HCT116 (cell line): ENCODE measurements around the gene MEIG1.
"Not testable (repeated sequence)": the region's sequence is repeated elsewhere in the genome, so short reads cannot be mapped to it uniquely, and the experiment has no call there.

Source experiments
- EZH2 ChIP-seq: fragments of 200-600 bp; sonication (generic); IDR thresholded peaks from 2 replicates; pipeline ENCODE4 v1.6.1; 2017; ENCODE audit warnings: antibody characterized with exemption, mixed run types
- RAD21 ChIP-seq: IDR thresholded peaks from 2 replicates; pipeline ENCODE4 v1.6.1; 2012; ENCODE audit warnings: low read depth, mild to moderate bottlenecking
- TF ChIP-seq, protein P1 (sequence below), 3 experiments: fragments of 200-600 bp in 1 of 3; sonication (generic) in 1 of 3; IDR thresholded peaks in 2 of 3; conservative IDR thresholded peaks in 1 of 3; 2 replicates each; pipeline ENCODE4 v1.5.1; 2012 to 2017; ENCODE audit warnings: low read depth in 2 of 3, low read length in 2 of 3, antibody characterized with exemption in 1 of 3, borderline replicate concordance in 1 of 3, control low read depth in 1 of 3, mild to moderate bottlenecking in 1 of 3, mixed read lengths in 1 of 3, mixed run types in 1 of 3, moderate library complexity in 1 of 3; ENCODE audit not compliant: insufficient read depth in 1 of 3

GRCh38 chr10:14942950-14943338 is 16.2 kb upstream of the MEIG1 start:
- not testable (repeated sequence) for TF ChIP-seq EZH2, RAD21
- TF ChIP-seq, protein P1, sequence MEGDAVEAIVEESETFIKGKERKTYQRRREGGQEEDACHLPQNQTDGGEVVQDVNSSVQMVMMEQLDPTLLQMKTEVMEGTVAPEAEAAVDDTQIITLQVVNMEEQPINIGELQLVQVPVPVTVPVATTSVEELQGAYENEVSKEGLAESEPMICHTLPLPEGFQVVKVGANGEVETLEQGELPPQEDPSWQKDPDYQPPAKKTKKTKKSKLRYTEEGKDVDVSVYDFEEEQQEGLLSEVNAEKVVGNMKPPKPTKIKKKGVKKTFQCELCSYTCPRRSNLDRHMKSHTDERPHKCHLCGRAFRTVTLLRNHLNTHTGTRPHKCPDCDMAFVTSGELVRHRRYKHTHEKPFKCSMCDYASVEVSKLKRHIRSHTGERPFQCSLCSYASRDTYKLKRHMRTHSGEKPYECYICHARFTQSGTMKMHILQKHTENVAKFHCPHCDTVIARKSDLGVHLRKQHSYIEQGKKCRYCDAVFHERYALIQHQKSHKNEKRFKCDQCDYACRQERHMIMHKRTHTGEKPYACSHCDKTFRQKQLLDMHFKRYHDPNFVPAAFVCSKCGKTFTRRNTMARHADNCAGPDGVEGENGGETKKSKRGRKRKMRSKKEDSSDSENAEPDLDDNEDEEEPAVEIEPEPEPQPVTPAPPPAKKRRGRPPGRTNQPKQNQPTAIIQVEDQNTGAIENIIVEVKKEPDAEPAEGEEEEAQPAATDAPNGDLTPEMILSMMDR (IDR thresholded peaks at IDR 0.05 in 2 of 3, conservative IDR thresholded peaks at IDR 0.05 in 1 of 3; ENCODE audit: borderline replicate concordance in 1 of 3, insufficient read depth in 1 of 3, low read depth in 2 of 3, low read length in 2 of 3), result not testable (repeated sequence)
